ENCODE results near the gene MXRA7.
"Not testable (repeated sequence)": the region's sequence is repeated elsewhere in the genome, so short reads cannot be mapped to it uniquely, and the experiment has no call there.

MXRA7 gene, protein sequence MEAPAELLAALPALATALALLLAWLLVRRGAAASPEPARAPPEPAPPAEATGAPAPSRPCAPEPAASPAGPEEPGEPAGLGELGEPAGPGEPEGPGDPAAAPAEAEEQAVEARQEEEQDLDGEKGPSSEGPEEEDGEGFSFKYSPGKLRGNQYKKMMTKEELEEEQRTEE

DNA sequence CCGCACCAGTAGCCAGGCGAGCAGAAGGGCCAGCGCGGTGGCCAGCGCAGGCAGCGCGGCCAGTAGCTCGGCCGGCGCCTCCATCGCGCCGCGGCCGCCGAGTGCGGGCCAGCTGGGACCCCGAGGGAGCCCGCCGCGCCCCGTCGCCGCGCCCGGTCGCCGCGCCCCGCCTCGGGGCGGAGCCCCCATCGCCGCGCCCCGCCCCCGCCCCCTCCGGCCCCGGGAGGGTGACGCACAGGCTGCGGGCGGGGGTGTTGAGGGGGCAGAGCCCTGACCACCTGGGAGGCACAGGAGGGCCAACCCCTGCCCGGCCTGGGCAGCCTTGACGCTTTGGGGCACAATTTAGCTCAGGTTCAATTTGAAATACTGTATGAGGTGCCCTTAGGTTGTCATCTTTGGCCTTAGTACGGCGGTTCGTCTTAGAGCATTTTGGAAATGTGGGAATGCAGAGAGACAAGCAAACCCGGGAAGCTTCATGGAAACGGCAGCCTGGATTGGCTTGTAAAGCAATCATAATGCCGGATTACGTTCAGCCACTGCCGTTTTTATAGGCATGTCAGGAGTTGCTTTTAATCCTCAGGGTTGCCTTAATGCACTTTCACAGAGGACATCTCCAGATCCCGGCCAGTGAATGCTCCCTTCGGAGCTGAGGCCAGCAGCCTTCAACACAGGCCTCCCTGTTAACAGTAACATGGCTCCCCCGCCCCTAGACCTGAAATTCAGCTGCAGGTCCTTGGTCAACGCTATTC lies at the start of gene MXRA7:
Gene MXRA7 (minus strand): TSS at position 103 of the 749 bp plus-strand sequence. CDS start 19 bp downstream, at position 84.
- peak; percentile 35 for DNase-seq

DNA sequence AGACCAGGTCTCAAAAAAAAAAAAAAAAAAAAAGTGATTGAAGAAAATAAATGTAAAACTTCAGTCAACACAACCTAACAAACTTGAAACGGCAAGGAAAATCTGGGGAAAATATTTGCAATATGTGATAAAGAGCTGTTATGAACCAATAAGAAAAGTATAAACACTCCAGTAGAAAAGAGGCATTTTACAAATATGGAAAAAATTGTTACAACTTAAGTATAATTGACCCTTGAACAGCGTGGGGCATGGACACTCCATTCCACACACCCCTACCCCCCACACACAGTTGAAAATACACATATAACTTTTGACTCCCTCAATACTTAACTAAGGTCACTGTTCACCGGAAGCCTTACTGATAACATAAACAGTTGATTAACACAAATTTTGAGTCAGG lies 47.8 kb upstream of the MXRA7 start:
- DNase-seq: no peak

DNA sequence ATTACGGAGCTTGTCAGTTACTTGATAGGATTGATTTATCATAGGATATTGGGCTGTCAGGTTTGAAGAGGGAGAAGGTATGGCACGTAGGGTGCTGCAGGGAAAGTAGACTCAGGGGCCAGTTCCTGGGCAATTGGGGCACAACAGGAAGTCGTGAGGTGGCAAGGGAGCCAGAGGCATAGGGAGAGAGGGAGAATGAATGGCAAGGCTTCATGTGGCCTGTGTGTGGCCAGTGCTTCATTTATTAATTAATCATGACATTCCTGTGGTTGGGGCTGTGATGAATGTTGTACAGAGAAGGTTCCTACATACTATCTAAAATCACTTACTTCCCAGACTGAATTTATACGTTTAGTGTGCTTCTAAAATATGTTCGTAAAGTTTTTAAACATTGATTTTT lies 46.5 kb upstream of the MXRA7 start:
- DNase-seq: no peak

DNA sequence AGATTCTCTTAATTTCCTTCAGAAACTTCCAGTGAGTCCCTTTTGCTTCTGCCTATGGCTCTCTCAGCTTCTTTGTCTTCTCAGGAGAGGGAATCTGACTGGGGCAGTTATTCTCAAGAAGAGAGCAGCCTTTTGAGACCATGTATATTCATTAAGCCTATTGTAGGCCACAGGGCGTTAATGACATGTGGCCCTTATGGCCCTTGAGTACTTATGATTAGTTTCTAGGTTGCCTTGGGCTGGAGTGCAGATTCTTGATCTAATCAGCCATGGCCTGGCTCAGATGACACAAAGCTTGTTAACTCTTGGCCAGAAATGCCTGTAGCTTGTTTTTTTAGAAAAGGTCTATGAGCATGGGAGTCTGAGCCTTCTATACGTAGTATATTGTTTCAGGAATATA lies 44.5 kb upstream of the MXRA7 start:
- no peak for DNase-seq

DNA sequence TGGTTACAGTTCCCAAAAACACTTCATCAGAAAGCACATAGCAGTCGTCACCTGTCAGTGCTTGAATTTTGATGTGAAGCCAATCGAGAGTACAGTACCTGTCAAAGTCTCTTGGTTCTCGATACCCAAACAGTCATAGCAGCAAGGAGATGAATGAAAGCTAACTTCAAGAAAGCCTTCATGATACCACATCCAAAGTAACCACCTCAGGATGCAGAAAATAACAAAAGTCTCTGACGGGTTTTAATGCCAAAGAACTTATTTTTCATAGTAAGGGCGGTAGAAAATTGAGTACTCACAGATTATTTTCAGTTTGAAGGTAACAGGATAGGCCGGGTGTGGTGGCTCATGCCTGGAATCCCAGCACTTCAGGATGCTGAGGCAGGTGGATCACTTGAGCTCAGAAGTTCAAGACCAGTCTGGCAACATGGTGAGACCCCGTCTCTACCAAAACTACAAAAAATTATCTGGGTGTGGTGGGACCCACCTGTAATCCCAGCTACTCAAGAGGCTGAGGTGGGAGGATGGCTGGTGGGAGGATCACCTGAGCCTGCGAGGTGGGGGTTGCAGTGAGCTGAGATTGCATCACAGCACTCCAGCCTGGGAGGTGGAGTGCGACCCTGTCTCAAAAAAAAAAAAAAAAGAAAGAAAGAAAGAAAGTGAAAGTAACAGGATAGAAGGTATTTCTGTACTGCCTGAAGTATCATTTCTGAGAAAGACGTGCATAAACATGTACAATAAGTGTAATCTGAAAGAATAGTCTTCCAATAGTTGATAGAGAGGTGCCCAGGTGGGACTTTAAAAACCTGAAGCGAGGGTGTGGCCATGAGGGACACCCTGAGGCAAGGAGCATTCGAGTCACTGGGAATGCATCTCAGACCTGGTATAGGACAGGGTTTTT lies 42.5 kb upstream of the MXRA7 start:
- DNase-seq: no peak

DNA sequence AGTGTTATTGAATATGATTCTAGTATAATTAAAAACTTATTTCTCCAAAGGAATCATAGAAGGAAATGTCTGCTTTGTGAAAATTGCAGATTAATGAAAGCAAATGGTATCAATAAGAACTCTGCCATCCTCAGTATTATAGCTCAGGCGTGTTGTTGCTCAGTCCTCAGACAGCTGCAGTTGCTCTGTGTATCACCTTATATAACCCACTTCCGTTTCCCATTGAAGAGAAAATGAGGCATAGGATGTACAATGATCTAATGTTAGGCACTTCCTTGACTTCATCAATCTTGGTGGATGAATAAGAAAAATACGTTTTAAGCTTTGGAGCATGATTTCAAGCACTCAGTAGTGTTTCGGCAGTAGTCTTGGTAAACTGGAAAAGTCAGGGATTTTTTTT lies 41.2 kb upstream of the MXRA7 start:
- DNase-seq: no peak

DNA sequence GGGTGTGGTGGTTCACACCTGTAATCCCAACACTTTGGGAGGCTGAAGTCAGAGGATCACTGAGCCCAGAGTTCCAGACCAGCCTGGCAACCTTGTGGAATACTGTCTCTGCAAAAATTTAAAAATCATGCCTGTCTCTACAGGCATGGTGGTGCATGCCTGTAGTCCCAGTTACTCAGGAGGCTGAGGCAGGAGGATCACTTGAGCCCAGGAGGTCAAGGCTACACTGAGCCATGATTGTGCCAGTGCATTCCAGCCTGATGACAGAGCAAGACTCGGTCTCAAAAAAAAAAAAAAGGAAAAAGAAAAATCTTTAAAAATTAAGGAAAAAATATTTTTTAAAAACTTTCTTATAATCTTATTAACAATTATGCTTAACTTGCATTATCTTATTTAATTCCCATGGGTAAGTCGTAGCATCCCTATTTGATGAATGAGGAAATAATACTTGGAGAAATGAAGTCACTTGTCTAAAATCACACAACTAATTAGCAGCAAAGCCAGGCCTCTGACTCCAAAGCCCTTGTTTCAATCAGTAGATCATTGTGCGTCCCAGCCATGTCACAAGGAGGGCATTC lies 40.7 kb upstream of the MXRA7 start:
- no peak for DNase-seq

DNA sequence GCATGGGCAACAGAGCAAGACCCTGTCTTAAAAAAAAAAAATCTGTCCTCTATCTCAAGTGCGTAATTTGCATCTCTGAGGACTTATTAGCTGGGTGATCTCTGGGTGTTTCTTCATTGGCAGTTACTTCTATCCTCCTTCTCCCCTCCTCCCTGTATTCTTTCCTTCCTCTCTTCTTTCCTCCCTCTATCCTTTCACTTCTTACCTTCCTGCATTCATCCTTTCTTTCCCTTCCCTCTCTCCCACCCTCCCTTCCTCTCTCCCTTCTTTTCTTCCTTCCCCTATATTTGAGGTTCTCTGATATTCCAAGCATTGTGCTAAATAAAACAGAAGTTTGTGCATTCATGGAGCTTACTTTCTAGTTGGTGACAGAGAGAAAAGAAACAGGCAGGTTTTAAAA lies 37.9 kb upstream of the MXRA7 start:
- no peak for DNase-seq

DNA sequence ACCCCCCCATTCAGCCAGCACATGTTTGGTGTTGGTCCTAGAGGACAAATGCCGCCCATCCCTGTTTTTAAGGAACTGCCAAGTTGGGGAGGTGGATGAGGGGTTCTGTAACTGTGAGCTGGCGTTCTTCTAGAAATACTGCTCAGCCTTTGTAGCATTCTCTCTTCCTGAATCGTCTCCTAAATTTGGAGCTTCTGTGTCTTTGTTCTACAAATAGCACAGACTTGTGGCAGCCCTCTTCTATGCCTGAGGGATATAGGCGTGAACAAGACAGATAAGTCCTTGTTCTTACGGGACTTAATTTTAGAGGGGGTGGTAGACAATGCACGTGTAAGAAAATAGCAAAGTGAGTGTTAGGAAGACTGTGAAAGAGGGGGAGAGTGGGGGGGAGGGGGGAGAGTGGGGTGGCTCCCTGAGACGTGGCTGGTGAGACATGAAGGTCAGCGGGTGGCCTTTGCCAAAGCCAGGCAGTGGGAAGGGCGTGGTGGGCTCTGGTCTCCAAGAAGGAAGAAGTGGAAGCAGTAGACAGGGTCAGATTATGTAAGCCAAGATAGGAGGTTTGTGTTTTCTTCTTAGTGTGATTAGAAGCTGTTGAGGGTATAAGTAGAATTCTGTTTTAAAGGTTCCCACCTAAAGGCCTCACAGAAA lies 37.1 kb upstream of the MXRA7 start:
- no peak for DNase-seq

DNA sequence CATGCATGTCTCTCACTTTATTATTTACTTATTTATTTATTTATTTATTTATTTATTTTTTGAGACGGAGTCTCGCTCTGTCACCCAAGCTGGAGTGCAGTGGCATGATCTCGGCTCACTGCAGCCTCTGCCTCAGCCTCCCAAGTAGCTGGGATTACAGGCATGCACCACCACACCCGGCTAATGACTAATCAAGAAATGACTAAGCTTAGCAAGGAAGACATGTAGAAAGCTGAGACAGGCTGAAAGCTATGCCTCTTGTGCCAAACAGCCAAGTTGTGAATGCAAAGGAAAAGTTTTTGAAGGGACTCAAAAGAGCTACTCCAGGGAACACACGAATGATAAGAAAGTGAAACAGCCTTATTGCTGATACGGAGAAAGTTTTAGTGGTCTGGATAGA lies 35.0 kb upstream of the MXRA7 start:
- peak; percentile 39 for DNase-seq

DNA sequence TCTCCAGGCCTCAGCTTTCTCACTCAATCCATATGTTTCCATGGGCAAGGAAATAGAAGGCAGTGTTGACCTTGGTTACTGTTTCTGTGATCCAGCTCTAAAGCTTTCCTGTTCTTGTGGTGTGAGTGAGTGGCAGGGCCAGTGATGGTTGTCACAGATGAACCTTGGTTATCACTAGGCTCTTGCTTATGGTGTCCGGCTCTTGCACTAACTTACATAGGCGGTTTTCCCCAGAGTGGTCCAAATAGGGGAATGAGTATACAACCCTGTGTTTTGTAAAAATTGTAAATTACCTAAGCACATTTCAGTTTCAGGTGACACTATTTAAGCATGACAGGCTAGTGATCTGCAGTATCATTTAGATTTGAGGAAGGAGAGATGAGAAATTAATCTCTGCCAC lies 34.0 kb upstream of the MXRA7 start:
- no peak for DNase-seq

DNA sequence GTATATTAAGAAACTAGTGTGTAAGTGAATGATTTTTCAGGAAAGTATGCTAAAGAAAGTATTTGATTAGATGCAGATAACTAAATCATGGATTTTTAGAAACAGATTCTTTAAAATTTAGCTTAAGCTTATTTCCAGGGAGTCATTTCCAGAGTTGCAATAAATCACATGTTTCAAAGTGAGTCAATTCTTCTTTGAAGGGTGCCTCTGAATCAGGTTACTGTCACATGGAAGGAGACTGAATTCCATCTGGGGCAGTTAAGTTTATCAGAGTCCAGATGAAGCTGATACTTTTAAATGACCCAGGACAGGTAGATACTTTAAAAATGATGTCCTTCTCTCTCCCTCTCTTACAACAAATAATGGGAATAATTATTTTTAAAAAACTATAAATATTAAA lies 32.2 kb upstream of the MXRA7 start:
- DNase-seq: peak; percentile 37

DNA sequence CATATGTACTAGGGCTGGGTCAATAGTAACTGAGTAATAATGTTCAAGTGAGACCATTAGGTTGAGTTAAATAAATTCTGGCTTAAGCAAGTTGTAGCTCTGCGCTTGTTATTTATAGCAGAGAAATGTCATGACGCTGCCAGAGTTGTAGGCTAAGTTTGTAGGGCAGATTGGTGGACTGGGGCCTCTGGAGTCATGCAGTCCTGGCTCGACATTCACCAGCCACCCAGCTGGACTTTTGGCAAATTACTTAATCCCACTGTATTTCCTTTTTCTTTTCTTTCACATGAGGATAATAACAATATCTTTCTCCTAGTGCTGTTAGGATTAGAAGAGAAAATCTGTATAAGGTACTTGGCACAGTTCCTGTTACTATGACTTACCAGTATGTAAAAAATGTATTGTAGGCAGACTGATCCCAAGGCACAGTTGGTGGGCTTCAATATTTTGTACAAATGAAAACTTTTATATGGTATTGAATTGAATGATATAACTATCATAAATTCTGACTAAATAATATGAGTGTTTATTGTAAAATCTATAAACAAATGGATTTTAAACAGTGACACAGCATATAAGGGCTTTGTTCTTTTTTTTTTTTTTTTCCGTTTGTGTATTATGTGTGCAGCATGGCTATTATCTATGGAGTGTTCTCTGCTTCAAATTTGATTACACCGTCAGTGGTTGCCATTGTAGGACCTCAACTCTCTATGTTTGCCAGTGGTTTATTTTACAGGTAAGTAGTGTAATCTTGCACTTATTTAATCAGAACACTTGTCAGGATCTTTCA lies 29.8 kb upstream of the MXRA7 start:
- DNase-seq: no peak

DNA sequence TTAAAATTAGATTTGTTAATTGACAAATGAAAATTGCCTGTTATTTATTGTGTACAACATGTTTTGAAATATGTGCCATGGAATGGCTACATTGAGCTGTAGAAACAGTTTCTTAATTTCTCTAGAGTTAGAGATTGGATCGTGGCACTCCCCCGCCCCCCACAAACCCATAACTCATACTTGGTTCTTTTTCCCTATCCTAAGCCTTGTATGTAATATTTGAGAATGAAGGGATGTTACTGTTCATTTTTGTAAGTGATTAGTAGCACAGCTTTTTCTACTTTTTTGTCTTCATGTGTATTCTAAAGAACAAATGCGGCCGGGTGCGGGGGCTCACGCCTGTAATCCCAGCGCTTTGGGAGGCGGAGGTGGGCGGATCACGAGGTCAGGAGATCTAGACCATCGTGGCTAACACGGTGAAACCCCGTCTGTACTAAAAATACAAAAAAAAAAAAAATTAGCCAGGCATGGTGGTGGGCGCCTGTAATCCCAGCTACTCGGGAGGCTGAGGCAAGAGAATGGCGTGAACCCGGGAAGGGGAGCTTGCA lies 28.9 kb upstream of the MXRA7 start:
- not testable (repeated sequence) for DNase-seq

DNA sequence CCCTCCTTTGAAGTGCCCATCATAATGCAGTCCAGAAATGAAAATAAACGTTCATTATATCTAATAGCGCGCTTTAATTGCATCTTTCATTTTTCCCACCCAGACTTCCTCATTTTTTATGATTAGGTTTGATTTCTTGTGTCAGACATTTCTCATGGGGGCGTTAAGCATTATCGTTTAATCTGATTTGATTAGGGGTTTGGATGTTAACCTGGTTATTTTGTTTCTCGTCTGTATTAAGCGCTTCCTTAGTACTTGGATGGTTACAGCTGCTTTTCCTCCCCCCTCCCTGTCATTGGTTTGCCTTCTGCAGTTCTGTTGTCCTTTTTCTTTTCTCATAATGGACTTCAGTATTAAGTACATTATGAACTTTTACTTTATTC lies 27.7 kb upstream of the MXRA7 start:
- DNase-seq: no peak

DNA sequence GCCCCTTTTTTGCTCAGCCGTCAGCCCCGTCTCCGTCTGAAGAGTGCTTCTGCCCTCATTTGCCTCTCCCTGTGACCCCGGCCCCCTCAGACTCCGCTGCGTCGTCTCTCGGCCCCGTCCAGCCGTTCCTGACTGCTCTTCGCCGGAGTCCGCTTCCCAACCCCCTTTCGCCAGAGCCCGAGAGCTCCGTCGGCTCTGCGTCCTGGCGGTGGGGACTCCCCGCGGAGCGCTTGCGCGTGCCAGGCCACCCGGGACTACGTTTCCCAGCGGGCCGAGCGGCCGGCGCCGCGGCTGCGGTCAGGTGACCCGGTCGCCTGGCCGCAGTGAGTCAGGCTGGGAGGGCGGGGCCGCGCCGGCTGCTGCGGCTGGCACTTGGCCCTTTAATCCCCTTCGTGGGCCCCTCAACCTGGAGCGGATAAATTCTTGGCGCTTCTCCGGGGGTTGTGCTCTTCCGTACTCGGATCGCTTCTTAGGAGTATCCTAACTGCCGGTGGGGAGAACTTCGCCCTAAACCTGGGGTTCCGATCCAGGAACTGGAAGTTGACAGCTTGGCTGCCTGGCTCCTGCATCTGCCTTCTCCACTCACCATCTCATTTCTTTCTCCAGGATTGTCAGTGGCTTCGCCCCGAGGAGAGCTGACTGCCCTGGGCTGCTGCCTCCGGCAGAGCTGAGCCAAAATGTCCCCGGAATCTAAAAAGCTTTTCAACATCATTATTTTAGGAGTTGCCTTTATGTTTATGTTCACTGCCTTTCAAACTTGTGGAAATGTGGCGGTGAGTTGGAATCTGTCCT lies 27.1 kb upstream of the MXRA7 start, which contains the start of gene MFSD11:
Gene MFSD11 (plus strand): TSS at position 444 of the 792 bp plus-strand sequence. CDS start 234 bp downstream, at position 678.
- peak; percentile 94 for DNase-seq

DNA sequence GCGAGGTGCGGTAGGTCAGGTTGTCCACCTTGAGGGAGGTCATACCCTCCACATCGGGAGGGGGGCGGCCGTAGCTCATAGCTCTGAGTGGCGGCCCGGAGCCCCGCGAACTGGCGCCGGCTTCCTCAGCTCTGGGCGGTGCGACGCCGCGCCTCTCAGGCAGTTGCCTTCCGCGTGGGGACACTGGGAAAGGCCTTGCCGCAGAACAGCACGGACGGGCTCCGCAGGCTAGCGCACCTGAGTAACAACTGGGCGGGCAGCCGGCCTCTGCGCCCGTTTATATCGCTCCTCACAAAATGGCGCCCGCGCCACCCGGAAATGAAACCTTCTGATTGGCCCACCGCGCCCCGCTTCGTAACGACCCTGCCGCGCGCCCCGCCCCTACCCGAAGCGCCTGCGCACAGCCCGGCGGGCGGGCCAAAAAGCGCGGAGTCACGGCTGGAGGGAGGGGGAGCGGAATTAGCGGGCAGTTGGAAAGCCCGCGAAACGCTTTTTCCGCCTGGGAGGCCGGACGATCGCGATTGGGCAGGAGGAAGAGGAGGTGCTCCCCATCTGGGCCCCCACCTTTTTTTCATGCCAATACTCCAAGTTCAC lies 26.4 kb upstream of the MXRA7 start, which contains the start of gene SRSF2:
Gene SRSF2 (minus strand): TSS at position 250 of the 594 bp plus-strand sequence. CDS start 171 bp downstream, at position 79.
- peak; percentile 99 for DNase-seq

DNA sequence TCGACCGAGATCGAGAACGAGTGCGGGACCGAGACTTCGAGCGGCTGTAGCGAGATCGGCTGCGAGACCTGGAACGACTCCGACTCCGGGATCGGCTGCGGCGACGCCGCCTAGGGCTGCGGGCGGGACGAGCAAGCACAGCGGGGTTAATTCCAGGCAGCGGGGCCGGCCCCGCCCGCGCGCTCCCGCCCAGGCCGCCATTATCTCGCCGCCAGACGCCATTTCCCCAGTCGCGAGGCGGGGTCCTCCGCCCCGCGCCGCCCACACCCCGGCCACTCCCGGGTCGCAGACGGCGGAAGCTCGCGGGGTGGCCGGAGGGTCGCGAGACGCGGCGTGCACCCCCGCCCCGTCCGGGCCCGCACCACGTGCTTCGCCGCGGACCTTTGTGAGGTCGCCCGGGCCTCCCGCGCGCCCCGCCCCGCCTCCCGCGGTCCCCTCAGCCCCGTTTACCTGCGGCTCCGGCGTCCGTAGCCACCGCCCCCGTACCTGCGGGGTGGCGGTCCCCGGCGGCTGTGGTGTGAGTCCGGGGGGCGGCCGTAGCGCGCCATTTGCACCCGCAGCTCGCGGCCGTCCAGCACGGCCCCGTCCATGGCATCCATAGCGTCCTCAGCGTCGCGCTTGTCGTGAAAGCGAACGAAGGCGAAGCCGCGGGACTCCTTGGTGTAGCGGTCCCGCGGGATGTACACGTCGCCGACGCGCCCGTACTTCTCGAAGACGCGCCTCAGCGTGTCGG lies 25.8 kb upstream of the MXRA7 start:
- DNase-seq: peak; percentile 63

DNA sequence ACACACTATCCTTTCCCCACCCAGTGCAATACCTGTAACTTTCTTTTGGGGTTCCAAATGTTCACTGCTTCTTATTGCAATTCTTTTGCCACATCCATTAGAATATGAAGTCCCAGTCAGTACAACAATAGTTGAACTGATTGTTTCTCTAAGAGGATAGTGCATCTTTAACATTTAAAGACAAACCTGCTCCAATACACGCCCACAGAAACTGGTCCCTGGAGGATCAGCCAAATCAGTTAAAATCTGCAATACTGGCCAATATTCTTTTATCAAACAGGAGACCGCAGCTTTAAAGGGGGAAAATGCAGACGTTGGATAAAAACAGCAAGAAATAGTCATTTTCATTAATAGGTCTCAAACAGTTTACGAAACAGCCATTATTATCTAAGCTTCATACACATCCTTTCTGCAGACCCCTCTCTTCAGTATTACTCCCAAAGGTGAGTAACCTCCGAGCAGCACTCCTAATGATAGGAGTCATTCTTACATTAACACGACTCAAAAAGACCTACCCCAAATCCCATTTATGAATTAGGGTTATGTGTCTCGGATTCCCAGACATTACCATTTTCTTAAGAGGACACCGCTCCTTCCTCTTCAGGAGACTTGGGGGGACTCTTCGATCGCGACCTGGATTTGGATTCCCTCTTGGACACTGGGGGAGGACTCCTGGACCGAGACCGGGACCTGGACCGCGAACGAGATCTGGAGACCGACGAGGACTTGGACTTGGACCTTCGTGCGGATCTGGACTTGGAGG lies 25.0 kb upstream of the MXRA7 start:
- peak; percentile 25 for DNase-seq
